Smooth muscle cell (in vitro differentiated cells): Measurements from ENCODE around the gene MYOM1. TPM values are rescaled to one million over a fixed set of nuclear protein-coding genes. Genes with fewer than 3 reads are reported as not detected.

Source experiments
- DNase-seq: peaks from one replicate; lab custom pipeline; 2025; ENCODE audit not compliant: unreplicated experiment; lab: John Stamatoyannopoulos, UW
- H2AFZ ChIP-seq: fragments of 200-600 bp; sonication (generic); 2 replicates; pipeline ENCODE4 v1.6.0; 2016; ENCODE audit warnings: antibody characterized with exemption, low read depth, mild to moderate bottlenecking
- H3F3A ChIP-seq: fragments of 200-600 bp; sonication (generic); 2 replicates; pipeline ENCODE4 v1.6.0; 2017; ENCODE audit warnings: antibody characterized with exemption, low read depth
- H3K27ac ChIP-seq: fragments of 200-600 bp; sonication (generic); 2 replicates; pipeline ENCODE4 v1.5.1; 2016; ENCODE audit warnings: low read depth, mild to moderate bottlenecking
- H3K27me3 ChIP-seq: fragments of 200-600 bp; sonication (generic); 2 replicates; pipeline ENCODE4 v1.6.1; 2016; ENCODE audit warnings: low read depth, mild to moderate bottlenecking
- H3K36me3 ChIP-seq: fragments of 200-600 bp; sonication (generic); 2 replicates; pipeline ENCODE4 v1.5.1; 2016; ENCODE audit warnings: low read depth
- H3K4me1 ChIP-seq: fragments of 200-600 bp; sonication (generic); 2 replicates; pipeline ENCODE4 v1.5.1; 2016; ENCODE audit warnings: low read depth
- H3K4me2 ChIP-seq: fragments of 200-600 bp; sonication (generic); 2 replicates; pipeline ENCODE4 v1.6.0; 2016; ENCODE audit warnings: mild to moderate bottlenecking
- H3K4me3 ChIP-seq: fragments of 200-600 bp; sonication (generic); 2 replicates; pipeline ENCODE4 v1.5.1; 2016; ENCODE audit warnings: mild to moderate bottlenecking
- H3K79me2 ChIP-seq: fragments of 200-600 bp; sonication (generic); 2 replicates; pipeline ENCODE4 v1.6.0; 2016; ENCODE audit warnings: low read depth, mild to moderate bottlenecking
- H3K9ac ChIP-seq: fragments of 200-600 bp; sonication (generic); 2 replicates; pipeline ENCODE4 v1.6.0; 2016; ENCODE audit warnings: low read depth
- H3K9me3 ChIP-seq: fragments of 200-600 bp; sonication (generic); replicated peaks from 2 replicates; pipeline ENCODE4 v1.5.1; 2016; ENCODE audit warnings: low read depth
- H4K20me1 ChIP-seq: fragments of 200-600 bp; sonication (generic); 2 replicates; pipeline ENCODE4 v1.6.0; 2016; ENCODE audit warnings: low read depth
- WGBS: methylation state at CpG from one replicate; pipeline ENCODE4 v1.1.7; 2016; ENCODE audit warnings: low lambda C conversion rate; 5-methylcytosine and 5-hydroxymethylcytosine counted together
- polyA plus RNA-seq: library from polyadenylated mRNA; unstranded; fragments of >200 nt; fragmentation: Nextera tagmentation; extraction: Ambion mirVana; gene quantifications from 2 replicates; pipeline ENCODE4 v1.2.1, GENCODE V29; 2016
- total RNA-seq: library from RNA; depleted of rRNA; stranded (reverse); fragments of >200 nt; gene quantifications from 2 replicates; pipeline ENCODE4 v1.2.3, GENCODE V29; 2014
- TF ChIP-seq, protein P1 (sequence below): fragments of 200-600 bp; sonication (generic); IDR thresholded peaks from 2 replicates; pipeline ENCODE4 v1.5.1; 2017; ENCODE audit warnings: borderline replicate concordance, mild to moderate bottlenecking, antibody characterized with exemption; ENCODE audit not compliant: insufficient read depth, poor library complexity, severe bottlenecking

The MYOM1 gene
- total and polyA plus RNA-seq, 2 experiments from 2014 or later = 0.40 to 0.87 TPM

DNA sequence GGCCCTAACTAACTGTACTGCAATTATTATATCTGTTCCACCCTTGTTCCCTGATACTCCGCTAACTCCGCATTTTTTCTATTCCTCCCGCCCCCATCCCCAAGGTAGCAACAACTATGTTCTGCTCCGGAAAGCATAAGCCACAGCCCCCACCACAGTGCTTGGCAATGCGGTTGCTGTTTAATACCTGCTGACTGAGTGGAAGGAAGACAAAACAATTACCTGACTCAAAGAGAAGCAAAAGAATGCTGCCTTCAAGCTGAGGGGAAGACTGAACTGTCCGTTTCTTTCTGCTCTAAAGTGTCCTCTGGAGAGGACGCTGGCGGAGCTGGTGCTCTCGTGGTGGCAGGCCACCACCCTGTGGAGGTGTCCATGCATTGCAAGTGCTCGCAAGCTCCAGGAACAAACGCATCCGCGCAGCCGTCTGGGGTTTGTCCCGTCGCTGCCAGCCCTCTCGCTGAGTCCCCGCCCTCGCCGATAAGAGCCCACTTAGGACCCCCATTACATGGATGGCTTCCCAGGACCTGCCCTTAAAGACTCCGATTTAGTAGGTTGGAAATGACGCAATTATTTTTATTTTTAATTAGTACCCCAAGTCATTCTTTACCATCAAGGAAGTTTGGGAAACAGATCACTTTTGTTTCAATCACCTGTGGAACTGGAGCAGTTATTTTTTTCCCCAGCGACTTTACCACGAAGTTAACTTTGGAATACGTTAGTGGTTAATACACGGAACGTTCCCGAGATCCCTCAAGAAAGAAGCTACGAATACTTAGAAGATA is 26.3 kb upstream of the MYOM1 start:
- peak overlapping the region; percentile 90 for H3K4me3 ChIP-seq
- peak overlapping the region; percentile 89 for H3K4me2 ChIP-seq
- DNase-seq = peak; percentile 37
- peak overlapping the region; percentile 60 for H3K9ac ChIP-seq
- peaks cover 34% of the 10 kb centered on the region for H3K79me2 ChIP-seq
- H3F3A ChIP-seq = peaks cover 8% of the 10 kb centered on the region
- H3K4me1 ChIP-seq = peaks cover 26% of the 10 kb centered on the region
- peak overlapping the region; percentile 64 for H2AFZ ChIP-seq
- no peaks in the 10 kb centered on the region for H3K27me3 ChIP-seq
- H4K20me1 ChIP-seq = peaks cover 27% of the 10 kb centered on the region
- 11% methylated on average over 29 of the region's 29 CpGs for WGBS
- H3K36me3 ChIP-seq = no peaks in the 10 kb centered on the region
- H3K9me3 ChIP-seq = no peaks in the 10 kb centered on the region
- peak overlapping the region; percentile 96 for H3K27ac ChIP-seq
- TF ChIP-seq, protein P1, sequence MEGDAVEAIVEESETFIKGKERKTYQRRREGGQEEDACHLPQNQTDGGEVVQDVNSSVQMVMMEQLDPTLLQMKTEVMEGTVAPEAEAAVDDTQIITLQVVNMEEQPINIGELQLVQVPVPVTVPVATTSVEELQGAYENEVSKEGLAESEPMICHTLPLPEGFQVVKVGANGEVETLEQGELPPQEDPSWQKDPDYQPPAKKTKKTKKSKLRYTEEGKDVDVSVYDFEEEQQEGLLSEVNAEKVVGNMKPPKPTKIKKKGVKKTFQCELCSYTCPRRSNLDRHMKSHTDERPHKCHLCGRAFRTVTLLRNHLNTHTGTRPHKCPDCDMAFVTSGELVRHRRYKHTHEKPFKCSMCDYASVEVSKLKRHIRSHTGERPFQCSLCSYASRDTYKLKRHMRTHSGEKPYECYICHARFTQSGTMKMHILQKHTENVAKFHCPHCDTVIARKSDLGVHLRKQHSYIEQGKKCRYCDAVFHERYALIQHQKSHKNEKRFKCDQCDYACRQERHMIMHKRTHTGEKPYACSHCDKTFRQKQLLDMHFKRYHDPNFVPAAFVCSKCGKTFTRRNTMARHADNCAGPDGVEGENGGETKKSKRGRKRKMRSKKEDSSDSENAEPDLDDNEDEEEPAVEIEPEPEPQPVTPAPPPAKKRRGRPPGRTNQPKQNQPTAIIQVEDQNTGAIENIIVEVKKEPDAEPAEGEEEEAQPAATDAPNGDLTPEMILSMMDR = peak; percentile 94

DNA sequence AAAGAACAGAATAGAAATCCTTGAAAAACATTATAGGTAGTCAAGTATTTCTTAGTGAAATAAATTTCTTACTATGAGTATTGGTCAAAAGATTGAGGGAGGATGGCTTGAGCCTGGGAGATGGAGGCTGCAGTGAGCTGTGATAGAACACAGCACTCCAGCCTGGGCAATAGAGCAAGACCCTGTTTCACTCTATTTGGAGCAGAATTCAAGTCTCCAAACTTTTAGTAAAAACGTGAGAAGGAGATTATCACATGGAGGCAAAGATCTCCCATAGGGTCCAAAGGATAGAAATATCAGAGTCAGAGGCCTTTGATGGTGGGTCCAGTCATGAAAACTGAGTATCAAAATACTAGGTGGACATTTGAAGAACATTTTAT is 25.4 kb upstream of the MYOM1 start:
- H4K20me1 ChIP-seq = peaks cover 20% of the 10 kb centered on the region
- H3K27ac ChIP-seq = no peak overlapping the region
- H3K36me3 ChIP-seq = no peaks in the 10 kb centered on the region
- H3F3A ChIP-seq = peaks cover 8% of the 10 kb centered on the region
- no peak overlapping the region for H2AFZ ChIP-seq
- H3K4me3 ChIP-seq = peak overlapping the region; percentile 90
- peaks cover 26% of the 10 kb centered on the region for H3K79me2 ChIP-seq
- no peaks in the 10 kb centered on the region for H3K27me3 ChIP-seq
- H3K4me1 ChIP-seq = peaks cover 20% of the 10 kb centered on the region
- DNase-seq = no peak
- TF ChIP-seq, protein P1 = no peak
- 78% methylated on average over 1 of the region's 1 CpG for WGBS
- no peak overlapping the region for H3K9ac ChIP-seq
- H3K9me3 ChIP-seq = no peaks in the 10 kb centered on the region
- peak overlapping the region; percentile 89 for H3K4me2 ChIP-seq

DNA sequence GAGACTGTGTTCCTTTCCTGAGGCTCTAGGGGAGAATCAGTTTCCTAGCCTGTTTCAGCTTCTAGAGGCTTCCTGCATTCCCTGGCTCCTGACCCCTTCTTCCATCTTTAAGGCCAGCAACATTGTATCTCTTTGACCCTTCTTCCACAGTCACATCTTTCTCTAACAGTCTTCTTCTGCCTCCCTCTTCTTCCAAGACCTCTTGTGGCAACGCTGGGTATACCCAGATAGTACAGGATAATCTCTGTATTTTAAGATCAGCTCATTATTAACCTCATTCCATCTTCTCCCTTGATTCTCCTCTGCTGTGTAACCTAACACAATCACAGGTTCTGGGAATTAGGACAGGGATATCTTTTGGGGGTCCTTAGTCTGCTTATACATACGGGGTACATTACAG is 19.0 kb upstream of the MYOM1 start:
- WGBS = 84% methylated on average over 2 of the region's 2 CpGs
- no peaks in the 10 kb centered on the region for H3K79me2 ChIP-seq
- TF ChIP-seq, protein P1 = no peak
- H3K4me2 ChIP-seq = no peak overlapping the region
- H3K9me3 ChIP-seq = no peaks in the 10 kb centered on the region
- H3K4me3 ChIP-seq = no peak overlapping the region
- no peaks in the 10 kb centered on the region for H3F3A ChIP-seq
- no peaks in the 10 kb centered on the region for H3K4me1 ChIP-seq
- H3K27me3 ChIP-seq = no peaks in the 10 kb centered on the region
- no peak overlapping the region for H3K27ac ChIP-seq
- H2AFZ ChIP-seq = no peak overlapping the region
- no peaks in the 10 kb centered on the region for H3K36me3 ChIP-seq
- H3K9ac ChIP-seq = no peak overlapping the region
- no peaks in the 10 kb centered on the region for H4K20me1 ChIP-seq
- DNase-seq = no peak

DNA sequence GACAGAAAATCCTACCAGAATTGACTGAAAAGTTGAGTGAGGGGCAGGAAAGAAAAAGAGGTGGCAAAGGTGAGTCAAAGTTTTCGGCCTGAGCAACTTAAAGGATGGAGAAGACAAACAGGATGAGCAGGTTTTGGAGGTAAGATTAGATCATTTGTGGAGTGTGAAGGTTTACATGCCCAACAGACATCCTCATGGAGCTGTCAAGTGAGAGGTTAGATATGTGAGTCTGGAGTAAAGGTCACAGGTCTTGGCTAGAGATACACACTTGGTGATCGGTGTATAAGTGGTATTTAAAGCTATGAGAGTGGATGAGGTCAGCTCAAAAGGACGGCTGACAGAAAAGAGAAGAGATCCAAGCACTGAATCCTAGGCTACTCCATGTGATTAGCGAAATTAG is 16.7 kb upstream of the MYOM1 start:
- Histone ChIP-seq H2AFZ (no peak overlapping the region), H4K20me1 (no peaks in the 10 kb centered on the region), H3F3A (no peaks in the 10 kb centered on the region), H3K79me2 (no peaks in the 10 kb centered on the region), H3K4me2 (no peak overlapping the region), H3K9me3 (no peaks in the 10 kb centered on the region), H3K36me3 (no peaks in the 10 kb centered on the region), H3K27me3 (no peaks in the 10 kb centered on the region), H3K4me3 (no peak overlapping the region), H3K27ac (peak overlapping the region; percentile 23), H3K4me1 (no peaks in the 10 kb centered on the region), H3K9ac (no peak overlapping the region)
- no peak for DNase-seq
- 66% methylated on average over 4 of the region's 4 CpGs for WGBS
- TF ChIP-seq, protein P1 = no peak
